Ovary (tissue), 3 donors: ENCODE data around the gene ARHGEF28.

Experiments used
- CTCF ChIP-seq, 3 donors: fragments of 450-650 bp in 2 of 3; fragments of 200-600 bp in 1 of 3; IDR thresholded peaks; one replicate each; pipeline versions ENCODE4 v1.5.1 to v1.8.0; 2016 to 2022; ENCODE audit warnings: antibody characterized with exemption in 3 of 3, mild to moderate bottlenecking in 1 of 3
- POLR2A ChIP-seq: fragments of 450-650 bp; IDR thresholded peaks from one replicate; pipeline ENCODE4 v1.6.1; 2017; ENCODE audit warnings: antibody characterized with exemption, mild to moderate bottlenecking, moderate library complexity
- donor health status: DM: no; HTN: no; CAD: no.

GRCh38 chr5:73903169-73903568, 277.2 kb downstream of the ARHGEF28 start:
- TF ChIP-seq CTCF (IDR thresholded peaks at IDR 0.05) (no peak), POLR2A (no peak)
